GM21367 (cell line): ENCODE measurements around the gene SHC2.
"Not testable (repeated sequence)": the region's sequence is repeated elsewhere in the genome, so short reads cannot be mapped to it uniquely, and the experiment has no call there.

Experiments
- ATAC-seq: cut with Tn5 transposase; IDR thresholded peaks from one replicate; pipeline ENCODE4 v1.9.1; 2021; ENCODE audit not compliant: unreplicated experiment

SHC2 gene

DNA sequence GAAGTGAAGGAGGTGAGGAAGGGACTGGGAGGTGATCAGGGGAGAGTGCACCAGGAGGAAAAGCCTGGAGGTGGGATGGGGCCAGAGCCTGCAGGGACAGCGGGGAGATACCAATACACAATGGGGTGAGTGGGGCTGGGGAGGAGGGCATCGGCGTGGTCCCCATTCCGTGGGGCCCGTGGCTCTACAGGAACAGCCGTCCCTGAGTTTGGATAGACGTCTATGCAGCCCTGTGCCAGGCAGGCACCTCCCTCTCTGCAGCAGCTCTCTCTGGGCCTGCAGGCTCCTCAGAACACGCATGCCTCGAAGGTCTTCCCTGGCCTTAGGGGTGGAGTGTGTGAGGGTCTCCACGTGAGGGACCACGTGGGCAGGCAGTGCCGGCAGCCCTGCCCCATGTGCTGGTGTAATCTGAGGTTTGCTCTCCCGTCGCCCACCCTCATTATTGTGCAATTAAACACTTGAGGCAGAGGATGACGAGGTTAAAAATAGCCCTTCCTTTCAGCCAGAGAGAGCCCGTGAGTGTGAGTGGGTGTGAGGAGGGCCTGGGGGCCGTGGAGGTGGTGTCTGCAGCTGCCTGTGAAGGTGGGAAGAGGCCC is 68.4 kb downstream of the SHC2 start:
- ATAC-seq, result no peak

DNA sequence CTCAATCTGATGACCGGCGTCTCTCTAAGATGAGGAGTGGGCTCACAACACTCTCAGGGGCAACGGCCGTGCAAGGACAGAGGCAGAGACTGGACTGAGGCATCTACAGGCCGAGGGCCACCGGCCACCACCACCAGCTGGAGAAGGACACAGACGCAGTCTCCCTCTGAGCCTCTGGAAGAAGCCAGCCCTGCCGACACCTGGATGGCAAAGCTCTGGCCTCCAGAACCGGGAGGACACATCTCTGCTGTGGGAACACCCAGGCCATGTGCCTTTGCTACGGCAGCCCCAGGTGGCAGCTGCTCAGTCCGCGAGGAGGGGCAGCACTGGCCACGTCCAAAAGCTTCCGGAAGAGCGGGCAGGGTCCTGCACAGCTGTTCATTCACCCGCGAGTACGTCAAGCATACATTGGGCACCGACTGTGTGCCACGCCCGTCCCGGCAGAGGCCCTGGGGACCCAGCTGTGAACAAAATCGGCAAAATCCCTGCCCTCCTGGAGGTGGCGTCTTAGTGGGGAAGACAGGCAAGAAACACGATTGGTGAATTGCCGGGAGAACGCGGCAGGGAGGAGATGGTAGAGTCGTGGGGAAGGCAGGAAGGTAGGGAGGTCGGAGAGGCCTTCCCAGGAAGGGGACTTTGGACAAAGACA is 69.0 kb downstream of the SHC2 start:
- no peak for ATAC-seq

DNA sequence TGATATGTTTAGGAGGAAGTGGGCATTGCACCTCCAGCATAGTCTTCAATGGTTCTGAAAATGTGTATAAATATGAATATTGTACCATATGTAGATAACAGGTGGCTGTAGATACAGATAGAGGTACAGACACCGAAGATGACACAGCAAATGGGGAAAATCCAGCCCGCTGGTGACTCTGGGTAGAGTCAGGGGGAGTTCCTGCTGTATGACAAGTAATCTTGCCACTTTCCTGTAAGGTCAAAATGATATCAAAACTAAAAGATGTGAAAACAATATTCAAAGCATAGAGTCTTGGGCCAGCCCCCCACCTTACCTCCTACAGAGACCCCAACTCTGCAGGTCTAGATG is 69.7 kb downstream of the SHC2 start:
- ATAC-seq, result no peak

DNA sequence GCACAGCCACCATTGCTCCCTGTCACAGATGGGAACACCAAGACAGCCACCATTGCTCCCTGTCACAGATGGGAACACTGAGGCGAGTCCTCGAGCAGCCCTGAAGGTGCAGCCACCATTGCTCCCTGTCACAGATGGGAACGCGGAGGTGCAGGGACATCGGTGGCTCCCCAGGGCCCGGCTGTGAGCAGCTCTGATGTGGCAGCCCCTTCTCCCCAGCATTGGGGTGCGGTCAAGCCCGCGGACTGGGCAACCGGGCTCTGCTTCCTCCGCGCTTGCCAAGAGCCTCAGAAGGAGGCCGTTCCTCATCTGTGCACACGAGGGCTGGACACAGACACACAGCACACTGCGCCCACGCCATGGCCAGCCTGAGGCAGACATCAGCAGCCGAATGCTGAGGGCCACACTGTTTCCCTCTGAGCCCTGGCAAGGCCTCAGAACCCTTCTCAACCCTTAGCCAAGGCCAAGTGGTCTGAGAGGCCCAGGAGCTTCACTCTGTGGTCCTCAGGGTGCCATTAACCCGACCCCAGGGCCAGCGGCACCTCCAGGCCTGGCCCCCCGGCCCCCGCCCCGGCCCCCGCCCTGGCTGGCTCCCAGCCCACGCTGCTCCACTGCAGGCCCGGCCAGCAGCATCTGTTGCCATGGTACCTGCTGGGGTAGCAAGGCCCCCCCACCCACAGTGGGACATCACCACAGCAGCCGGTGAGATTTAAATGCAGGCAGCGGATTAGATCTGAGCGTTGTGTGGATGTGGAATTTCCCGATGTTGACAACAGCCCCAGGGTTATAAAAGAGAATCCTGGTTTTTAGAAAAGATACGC is 70.2 kb downstream of the SHC2 start:
- ATAC-seq, result no peak

DNA sequence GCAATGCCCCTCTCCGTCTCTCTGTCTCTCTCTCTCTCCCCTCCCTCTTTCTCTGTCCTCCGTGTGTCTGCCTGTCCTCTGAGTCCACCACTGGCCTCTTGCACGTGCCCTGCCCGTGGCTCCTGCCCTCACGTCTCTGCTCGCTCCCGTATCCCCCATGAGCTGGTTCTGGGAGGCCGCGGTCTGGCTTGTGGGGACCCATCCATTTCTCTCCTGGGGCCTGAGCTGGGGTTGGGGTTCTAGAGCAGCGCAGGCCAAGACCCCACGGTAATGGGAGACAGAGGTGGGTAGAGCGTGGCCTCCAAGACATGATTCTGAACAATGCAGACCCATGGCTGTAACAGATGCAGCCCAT is 70.9 kb downstream of the SHC2 start:
- ATAC-seq, result no peak

DNA sequence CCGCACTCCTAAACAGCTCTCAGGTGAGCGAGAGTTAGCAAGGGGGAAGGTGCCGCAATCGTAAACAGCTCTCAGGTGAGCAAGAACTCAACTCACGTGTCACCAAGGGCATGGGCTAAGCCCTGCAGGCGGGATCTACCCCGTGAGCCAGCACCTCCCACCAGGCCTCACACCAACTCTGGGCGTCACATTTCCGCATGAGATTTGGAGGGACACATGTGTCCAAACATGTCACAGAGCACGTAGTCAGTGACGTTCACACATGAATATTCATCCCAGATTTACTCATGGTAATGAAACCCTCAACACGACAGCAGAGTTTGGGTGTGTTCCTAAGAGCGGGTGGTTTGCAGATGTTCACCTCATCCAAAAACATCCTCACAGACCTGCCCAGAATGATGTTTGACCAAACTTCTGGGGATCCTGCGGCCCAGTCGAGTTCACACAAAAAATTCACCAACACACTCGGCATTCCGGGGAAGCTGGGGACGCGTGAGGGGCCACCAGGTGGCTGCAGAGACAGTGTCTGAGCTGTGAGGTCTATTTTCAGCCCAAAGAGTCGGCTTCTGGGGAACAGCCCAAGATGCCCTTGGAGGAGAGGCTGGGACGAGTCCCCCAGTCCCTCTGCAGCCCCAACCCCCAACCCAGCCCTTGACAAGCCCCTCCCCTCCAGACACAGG is 71.4 kb downstream of the SHC2 start:
- ATAC-seq, result no peak

DNA sequence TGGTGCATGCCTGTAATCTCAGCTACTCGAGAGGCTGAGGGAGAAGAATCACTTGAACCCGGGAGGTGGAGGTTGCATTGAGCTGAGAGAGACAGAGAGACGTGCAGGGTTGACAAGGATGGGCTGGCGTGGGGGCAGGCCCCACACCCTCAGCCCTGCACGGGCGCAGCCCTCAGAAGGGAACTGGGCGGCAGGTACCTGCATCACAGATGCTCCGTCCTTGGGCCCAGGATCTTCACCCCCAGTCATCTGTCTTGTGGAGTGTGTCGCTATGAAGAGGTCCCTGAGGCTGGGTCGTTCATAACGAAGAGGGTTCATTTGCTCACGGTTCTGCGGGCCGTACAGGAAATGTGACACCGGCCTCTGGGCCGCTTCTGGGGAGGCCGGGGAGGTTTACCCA is 72.1 kb downstream of the SHC2 start:
- no peak for ATAC-seq

DNA sequence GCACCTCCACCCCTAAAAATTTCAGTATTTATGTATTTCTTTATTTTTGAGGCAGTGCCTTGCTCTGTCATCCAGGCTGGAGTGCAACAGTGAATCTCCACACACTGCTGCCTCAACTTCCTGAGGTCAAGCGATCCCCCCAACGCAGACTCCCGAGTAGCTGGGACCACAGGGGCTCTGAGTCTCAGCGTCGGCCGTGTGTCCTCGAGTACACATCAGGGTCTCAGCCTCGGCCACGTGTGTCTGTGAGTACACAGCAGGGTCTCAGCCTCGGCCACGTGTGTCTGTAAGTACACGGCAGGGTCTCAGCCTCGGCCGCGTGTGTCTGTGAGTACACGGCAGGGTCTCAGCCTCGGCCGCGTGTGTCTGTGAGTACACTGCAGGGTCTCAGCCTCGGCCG is 73.1 kb downstream of the SHC2 start:
- no peak for ATAC-seq

DNA sequence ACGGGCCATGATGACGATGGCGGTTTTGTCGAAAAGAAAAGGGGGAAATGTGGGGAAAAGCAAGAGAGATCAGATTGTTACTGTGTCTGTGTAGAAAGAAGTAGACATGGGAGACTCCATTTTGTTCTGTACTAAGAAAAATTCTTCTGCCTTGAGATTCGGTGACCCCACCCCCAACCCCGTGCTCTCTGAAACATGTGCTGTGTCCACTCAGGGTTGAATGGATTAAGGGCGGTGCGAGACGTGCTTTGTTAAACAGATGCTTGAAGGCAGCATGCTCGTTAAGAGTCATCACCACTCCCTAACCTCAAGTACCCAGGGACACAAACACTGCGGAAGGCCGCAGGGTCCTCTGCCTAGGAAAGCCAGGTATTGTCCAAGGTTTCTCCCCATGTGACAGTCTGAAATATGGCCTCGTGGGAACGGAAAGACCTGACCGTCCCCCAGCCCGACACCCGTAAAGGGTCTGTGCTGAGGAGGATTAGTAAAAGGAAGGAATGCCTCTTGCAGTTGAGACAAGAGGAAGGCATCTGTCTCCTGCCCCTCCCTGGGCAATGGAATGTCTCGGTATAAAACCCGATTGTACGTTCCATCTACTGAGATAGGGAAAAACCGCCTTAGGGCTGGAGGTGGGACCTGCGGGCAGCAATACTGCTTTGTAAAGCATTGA is 74.1 kb downstream of the SHC2 start:
- ATAC-seq, result not testable (repeated sequence)

DNA sequence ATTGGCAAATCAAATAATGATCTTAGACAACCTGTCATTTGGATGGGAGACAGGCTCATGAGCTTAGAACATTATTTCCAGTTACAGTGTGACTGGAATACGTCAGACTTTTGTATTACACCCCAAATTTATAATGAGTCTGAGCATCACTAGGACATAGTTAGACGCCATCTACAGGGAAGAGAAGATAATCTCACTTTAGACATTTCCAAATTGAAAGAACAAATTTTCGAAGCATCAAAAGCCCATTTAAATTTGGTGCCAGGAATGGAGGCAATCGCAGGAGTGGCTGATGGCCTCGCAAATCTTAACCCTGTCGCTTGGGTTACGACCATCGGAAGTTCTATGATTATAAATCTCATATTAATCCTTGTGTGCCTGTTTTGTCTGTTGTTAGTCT is 74.6 kb downstream of the SHC2 start:
- not testable (repeated sequence) for ATAC-seq

DNA sequence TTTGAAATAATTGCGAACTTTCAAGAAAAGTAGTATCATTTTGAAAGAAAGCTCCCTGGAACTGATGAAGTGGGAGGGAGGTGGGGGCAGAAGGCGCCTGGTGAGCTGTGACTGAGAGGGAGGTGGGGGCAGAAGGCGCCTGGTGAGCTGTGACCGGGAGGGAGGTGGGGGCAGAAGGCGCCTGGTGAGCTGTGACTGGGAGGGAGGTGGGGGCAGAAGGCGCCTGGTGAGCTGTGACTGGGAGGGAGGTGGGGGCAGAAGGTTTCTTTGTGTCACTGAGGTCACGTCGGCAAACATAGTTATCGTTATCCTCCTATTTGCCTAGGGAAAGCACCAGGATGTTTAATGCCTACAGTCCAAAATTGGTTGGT is 76.0 kb downstream of the SHC2 start:
- ATAC-seq, result no peak

DNA sequence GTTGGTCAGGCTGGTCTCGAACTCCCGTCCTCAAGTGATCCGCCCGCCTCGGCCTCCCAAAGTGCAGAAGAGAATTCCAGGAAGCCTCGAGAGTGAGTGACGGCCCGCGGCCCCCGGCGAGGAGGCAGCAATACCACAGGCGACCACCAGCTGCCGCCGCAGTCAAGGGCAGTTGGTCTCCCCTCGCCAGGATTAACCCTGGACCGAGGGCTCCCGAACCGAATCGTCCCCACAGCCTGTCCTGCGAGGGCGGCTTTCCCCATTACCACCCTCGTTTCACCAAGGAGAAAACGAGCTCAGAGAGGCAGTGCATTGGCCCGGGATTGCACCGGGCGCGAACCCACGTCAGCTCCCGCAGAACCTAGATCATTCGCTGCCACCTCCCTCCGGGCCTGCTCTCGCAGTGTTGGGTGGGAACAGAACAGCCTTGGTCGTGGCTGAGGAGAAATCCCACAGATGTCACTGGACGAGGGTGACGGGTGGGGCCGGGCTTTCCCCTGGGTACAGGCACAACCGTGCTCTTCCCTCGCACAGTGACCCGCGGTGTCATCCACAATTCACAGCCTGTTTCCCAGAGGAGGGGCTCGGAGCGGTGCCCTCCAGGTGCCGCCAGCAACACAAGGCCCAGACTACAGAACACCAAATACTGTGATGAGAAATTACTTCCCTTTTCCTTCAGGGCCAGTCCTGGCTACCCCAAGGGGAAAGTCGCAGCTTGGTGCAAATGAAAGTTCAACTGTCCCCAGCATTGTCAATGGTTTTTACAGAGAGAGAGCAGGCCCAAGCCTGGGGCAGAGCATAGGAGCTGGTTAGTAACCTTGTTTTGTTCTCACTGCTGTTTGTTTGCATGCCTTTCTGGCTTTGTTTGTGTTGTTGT is 76.7 kb downstream of the SHC2 start:
- ATAC-seq, result no peak

DNA sequence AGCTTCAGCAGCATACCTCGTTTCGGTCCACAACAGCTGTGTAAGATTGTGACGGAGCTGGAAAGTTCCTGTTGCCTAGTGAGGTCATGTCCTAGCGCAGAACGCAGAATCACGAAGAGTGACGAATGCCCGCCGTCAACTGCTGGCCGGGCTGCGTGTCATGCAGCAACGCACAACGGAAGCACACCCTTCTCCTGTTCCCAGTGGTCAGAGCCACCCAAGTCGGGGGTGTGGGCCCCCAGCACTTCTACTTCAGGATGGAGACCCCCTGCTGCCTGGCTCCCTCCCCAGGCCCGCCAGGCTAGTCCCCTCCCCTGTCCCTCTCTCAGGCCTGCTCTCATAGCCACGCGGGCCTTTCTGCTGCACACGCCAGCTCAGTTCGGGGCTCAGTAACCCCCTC is 77.8 kb downstream of the SHC2 start:
- no peak for ATAC-seq

DNA sequence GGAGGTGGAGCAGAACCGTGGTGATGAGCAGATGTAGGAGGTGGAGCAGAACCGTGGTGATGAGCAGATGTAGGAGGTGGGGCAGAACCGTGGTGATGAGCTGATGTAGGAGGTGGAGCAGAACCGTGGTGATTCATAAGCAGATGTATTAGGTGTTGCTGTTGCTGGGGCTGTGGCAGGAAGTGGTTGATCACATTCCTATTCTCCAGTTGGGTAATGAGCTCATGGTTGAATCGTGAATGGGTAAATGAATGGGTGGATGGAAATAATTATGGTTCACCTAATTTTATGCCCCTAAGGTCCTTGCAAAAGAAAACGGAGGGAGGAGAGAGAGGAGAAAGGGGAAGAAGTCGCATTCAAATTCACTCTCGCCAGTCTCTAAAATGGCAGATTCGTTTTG is 78.3 kb downstream of the SHC2 start:
- not testable (repeated sequence) for ATAC-seq

DNA sequence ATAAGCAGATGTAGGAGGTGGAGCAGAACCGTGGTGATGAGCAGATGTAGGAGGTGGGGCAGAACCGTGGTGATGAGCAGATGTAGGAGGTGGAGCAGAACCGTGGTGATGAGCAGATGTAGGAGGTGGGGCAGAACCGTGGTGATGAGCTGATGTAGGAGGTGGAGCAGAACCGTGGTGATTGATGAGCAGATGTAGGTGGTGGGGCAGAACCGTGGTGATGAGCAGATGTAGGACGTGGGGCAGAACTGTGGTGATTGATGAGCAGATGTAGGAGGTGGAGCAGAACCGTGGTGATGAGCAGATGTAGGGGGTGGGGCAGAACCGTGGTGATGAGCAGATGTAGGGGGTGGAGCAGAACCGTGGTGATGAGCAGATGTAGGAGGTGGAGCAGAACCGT is 78.9 kb downstream of the SHC2 start:
- not testable (repeated sequence) for ATAC-seq

DNA sequence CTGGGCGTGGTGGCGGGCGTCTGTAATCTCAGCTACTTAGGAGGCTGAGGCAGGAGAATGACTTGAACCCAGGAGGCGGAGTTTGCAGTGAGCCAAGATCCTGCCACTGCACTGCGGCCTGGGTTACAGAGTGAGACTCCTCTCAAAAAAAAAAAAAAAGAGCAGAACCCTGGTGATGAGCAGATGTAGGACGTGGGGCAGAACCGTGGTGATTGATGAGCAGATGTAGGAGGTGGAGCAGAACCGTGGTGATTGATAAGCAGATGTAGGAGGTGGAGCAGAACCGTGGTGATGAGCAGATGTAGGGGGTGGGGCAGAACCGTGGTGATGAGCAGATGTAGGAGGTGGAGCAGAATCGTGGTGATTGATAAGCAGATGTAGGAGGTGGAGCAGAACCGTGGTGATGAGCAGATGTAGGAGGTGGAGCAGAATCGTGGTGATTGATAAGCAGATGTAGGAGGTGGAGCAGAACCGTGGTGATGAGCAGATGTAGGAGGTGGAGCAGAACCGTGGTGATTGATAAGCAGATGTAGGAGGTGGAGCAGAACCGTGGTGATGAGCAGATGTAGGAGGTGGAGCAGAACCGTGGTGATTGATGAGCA is 80.1 kb downstream of the SHC2 start:
- ATAC-seq, result not testable (repeated sequence)

DNA sequence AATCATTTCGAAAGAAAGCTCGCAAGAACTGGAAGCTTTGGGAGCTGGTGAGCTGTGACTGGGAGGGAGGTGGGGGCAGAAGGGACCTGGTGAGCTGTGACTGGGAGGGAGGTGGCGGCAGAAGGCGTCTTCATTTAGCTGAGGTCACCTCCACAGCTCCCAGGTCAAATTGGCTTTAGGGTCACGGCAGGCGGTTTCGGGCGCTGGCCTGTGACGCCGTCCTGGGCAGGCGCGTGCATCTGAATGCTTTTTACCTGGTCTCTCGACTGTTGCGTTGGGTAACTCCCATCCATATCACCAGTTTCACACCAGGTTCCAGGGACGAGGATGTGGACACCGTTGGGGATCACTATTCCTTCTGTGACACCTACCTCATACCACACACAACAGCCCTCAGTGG is 81.0 kb downstream of the SHC2 start:
- no peak for ATAC-seq

DNA sequence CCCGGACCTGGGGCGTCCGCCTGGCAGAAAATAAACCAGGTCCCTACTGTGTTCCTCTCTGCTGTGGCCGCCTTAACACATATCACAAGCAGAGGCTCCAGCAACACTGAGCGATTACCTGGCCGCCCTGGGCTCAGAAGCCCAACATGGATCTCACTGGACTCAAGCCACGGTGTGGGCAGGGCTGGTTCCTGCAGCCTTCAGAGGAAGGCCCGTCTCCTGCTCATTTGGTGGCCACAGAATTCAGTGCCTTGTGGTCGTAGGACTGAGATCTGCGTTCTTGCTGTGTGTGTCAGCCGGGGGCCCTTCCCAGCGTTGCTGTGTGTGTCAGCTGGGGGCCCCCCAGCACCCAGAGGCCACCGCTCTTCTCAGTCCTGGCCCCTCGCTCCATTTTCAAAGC is 82.1 kb downstream of the SHC2 start:
- ATAC-seq, result no peak

DNA sequence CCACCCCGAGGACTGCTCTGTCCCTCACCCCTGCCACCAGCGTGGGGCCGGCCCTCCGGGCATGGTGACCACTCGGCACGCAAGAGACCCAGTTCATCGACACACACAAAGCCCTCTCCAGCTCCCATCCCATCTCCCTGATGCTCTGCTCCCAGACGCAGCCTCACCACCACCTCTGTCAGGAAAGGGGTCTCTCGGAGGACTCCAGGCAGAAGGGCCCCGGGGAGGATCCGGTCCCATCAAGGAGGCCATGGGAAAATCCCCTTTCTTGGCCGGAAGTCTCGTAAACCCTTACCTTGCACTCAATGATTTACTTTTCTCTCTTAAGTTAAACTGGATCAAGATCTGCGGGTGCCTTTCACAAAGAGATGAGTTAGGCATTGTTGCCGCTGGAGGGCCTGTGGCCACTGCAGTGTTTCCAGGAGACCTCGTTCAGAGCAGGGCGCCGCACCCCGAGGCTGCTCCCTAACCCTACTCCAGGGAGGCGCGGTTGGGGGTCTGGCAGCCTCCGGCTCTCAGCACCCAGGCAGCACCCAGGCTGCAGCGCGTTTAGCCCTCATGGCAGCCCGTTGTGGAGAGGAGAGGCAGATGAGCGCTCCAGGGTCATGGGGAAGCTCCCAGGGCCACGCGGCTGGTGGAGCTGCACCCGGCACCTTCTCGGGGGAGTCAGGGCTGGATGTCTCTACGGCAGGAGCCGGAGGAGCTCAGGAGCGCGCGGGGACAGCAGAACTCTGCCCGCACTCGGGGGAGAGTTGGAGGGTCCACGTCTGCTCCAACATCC is 82.8 kb downstream of the SHC2 start:
- ATAC-seq, result no peak
